Measurements from ENCODE around the gene MRI1.
"Not testable (repeated sequence)": the region's sequence is repeated elsewhere in the genome, so short reads cannot be mapped to it uniquely, and the experiment has no call there.

The MRI1 gene

DNA sequence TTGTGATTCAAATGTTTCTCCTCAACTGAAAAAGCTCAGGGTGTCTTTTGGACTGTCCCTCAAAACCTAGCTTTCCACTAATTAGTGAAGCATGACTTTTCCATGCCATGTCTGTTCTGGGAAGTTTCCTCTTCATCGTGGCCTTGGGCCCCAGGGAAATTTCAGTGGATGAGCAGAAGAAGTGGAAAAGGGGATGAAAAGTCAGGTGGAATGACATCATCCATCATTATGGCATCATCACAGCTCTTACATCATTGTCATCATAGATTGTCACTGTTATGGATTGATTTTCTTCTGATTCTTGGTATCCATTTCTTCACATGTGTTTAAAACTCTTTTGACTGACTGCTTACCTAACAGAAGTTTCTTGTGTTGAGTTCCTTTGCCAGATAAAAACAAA lies 26.2 kb upstream of the MRI1 start:
- no peaks in the 10 kb centered on the region for H3K36me3 ChIP-seq (ENCODE audit: control insufficient read depth, insufficient read depth, low read length, severe bottlenecking)
- H3K9ac ChIP-seq (ENCODE audit: low read length) = no peak overlapping the region
- H3K9me3 ChIP-seq (ENCODE audit: control insufficient read depth, low read length) = no peaks in the 10 kb centered on the region
- H3K4me1 ChIP-seq (ENCODE audit: control insufficient read depth, insufficient read depth, low read length) = peaks cover 6% of the 10 kb centered on the region
- H3K27me3 ChIP-seq (replicated peaks; ENCODE audit: control insufficient read depth, insufficient read depth, low read length) = no peaks in the 10 kb centered on the region
- DNase-seq (ENCODE audit: low read depth) = no peak
- H3K4me3 ChIP-seq (ENCODE audit: low read length) = no peak overlapping the region

GRCh38 chr19:13741893-13742292 lies 22.4 kb upstream of the MRI1 start:
- H3K36me3 ChIP-seq (ENCODE audit: control insufficient read depth, insufficient read depth, low read length, severe bottlenecking) = no peaks in the 10 kb centered on the region
- H3K4me3 ChIP-seq (ENCODE audit: low read length) = no peak overlapping the region
- DNase-seq (ENCODE audit: low read depth) = no peak
- peaks cover 6% of the 10 kb centered on the region for H3K4me1 ChIP-seq (ENCODE audit: control insufficient read depth, insufficient read depth, low read length)
- H3K27me3 ChIP-seq (replicated peaks; ENCODE audit: control insufficient read depth, insufficient read depth, low read length) = no peaks in the 10 kb centered on the region
- H3K9me3 ChIP-seq (ENCODE audit: control insufficient read depth, low read length) = no peaks in the 10 kb centered on the region
- H3K9ac ChIP-seq (ENCODE audit: low read length) = no peak overlapping the region

DNA sequence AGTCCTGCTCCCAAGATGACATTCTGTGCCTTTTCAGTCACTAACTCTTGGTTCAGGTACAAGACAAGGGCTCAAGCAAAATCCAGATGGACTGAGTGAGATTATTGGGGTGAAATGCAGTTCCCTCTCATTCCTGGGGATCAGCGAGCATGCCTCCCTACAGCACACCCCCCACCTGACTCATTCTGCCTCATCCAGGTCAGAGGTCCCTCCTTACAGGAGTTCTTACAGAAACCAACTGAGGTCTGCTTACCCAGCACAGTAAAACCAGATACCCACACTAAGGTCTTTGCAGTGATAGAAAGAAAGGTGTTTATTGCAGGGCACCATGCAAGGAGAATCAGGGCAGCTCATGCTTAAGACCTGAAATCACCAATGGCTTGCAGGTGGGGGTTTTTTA lies 21.6 kb upstream of the MRI1 start:
- Histone ChIP-seq H3K36me3 (ENCODE audit: control insufficient read depth, insufficient read depth, low read length, severe bottlenecking) (no peaks in the 10 kb centered on the region), H3K27me3 (replicated peaks; ENCODE audit: control insufficient read depth, insufficient read depth, low read length) (no peaks in the 10 kb centered on the region), H3K9ac (ENCODE audit: low read length) (no peak overlapping the region), H3K9me3 (ENCODE audit: control insufficient read depth, low read length) (no peaks in the 10 kb centered on the region), H3K4me3 (ENCODE audit: low read length) (no peak overlapping the region), H3K4me1 (ENCODE audit: control insufficient read depth, insufficient read depth, low read length) (peaks cover 6% of the 10 kb centered on the region)
- no peak for DNase-seq (ENCODE audit: low read depth)

DNA sequence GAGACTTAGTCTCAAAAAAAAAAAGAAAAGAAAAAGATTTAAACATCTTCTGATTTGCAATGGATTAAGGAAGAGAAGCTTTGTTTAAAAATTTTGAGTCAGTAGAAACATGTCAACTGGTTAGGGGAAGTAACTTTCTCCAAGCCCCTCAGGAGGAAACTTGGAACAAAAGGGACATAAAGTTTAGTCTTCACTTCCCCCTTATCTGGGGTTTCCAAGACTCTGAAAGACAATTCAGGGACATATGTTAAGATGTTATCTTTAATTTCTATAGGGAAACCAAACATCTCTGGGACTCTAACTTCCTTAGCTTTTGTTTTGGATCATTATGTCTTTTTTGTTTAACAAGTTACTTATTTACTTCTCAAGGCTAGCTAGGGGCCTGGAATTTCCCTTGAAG lies 20.1 kb upstream of the MRI1 start:
- Histone ChIP-seq H3K9me3 (ENCODE audit: control insufficient read depth, low read length) (no peaks in the 10 kb centered on the region), H3K36me3 (ENCODE audit: control insufficient read depth, insufficient read depth, low read length, severe bottlenecking) (no peaks in the 10 kb centered on the region), H3K4me1 (ENCODE audit: control insufficient read depth, insufficient read depth, low read length) (peaks cover 13% of the 10 kb centered on the region), H3K27me3 (replicated peaks; ENCODE audit: control insufficient read depth, insufficient read depth, low read length) (no peaks in the 10 kb centered on the region), H3K4me3 (ENCODE audit: low read length) (no peak overlapping the region), H3K9ac (ENCODE audit: low read length) (no peak overlapping the region)
- no peak for DNase-seq (ENCODE audit: low read depth)

DNA sequence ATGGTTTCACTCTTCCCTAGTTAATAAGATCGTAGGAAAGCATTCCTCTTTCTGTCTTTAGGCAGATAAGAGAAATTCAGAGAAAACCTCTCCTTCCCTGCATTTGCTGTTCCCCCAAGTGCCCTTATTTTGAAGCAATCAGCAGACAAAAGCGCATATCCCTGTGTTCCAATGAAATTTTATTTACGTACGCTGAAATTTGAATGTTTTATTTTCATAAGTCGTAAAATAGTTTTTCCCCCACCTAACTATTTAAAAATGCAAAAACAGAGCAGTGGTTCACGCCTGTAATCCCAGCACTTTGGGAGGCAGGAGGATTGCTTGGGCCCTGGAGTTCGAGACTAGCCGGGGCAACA lies 17.2 kb upstream of the MRI1 start:
- Histone ChIP-seq H3K9me3 (ENCODE audit: control insufficient read depth, low read length) (no peaks in the 10 kb centered on the region), H3K27me3 (replicated peaks; ENCODE audit: control insufficient read depth, insufficient read depth, low read length) (no peaks in the 10 kb centered on the region), H3K4me1 (ENCODE audit: control insufficient read depth, insufficient read depth, low read length) (peaks cover 13% of the 10 kb centered on the region), H3K36me3 (ENCODE audit: control insufficient read depth, insufficient read depth, low read length, severe bottlenecking) (peaks cover 4% of the 10 kb centered on the region), H3K4me3 (ENCODE audit: low read length) (peak overlapping the region; percentile 92), H3K9ac (ENCODE audit: low read length) (no peak overlapping the region)
- no peak for DNase-seq (ENCODE audit: low read depth)

DNA sequence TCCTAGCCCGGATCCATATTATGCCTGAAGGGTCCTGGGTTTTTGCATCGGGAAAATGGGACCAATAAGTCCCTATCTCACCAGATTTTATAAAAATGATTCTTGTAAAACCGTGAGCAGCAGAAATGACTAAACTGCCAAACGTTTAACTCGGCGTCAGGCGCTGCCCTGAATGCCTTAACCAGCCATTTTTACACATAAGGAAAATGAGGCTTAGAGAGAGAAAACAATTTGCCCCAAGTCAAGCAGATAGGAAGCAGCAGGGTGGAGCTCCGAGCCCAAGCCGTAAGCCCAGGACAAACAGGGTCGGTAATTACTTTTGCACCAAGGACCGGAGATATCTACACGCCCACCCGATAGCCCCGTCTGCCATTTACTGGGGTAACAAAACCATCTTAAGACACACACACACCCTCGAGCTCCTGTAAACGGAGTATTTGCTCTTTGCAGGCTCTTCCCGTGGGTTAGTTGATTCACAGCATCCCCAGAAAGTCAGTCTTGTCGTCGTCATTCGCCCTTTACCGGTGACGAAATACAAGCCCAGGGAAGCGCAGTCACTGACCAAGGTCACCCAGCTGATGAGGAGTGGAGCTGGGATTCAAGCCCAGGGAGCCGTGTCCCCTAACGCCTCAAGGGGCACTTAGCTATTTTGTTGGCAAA lies 16.0 kb upstream of the MRI1 start:
- Histone ChIP-seq H3K9me3 (ENCODE audit: control insufficient read depth, low read length) (no peaks in the 10 kb centered on the region), H3K4me3 (ENCODE audit: low read length) (peak overlapping the region; percentile 92), H3K9ac (ENCODE audit: low read length) (peak overlapping the region; percentile 94), H3K36me3 (ENCODE audit: control insufficient read depth, insufficient read depth, low read length, severe bottlenecking) (peaks cover 11% of the 10 kb centered on the region), H3K4me1 (ENCODE audit: control insufficient read depth, insufficient read depth, low read length) (peaks cover 7% of the 10 kb centered on the region), H3K27me3 (replicated peaks; ENCODE audit: control insufficient read depth, insufficient read depth, low read length) (no peaks in the 10 kb centered on the region)
- peak; percentile 74 for DNase-seq (ENCODE audit: low read depth)

- Histone ChIP-seq H3K9ac (ENCODE audit: low read length) (no peak overlapping the region), H3K27me3 (replicated peaks; ENCODE audit: control insufficient read depth, insufficient read depth, low read length) (no peaks in the 10 kb centered on the region), H3K4me3 (ENCODE audit: low read length) (no peak overlapping the region), H3K36me3 (ENCODE audit: control insufficient read depth, insufficient read depth, low read length, severe bottlenecking) (peaks cover 40% of the 10 kb centered on the region), H3K9me3 (ENCODE audit: control insufficient read depth, low read length) (no peaks in the 10 kb centered on the region), H3K4me1 (ENCODE audit: control insufficient read depth, insufficient read depth, low read length) (peaks cover 7% of the 10 kb centered on the region)
- DNase-seq (ENCODE audit: low read depth) = no peak
Measured at GRCh38 chr19:13751436-13751835, 12.9 kb upstream of the MRI1 start.

GRCh38 chr19:13753622-13754021 lies 10.7 kb upstream of the MRI1 start:
- not testable (repeated sequence) for H3K4me3 ChIP-seq (ENCODE audit: low read length); H3K27me3 ChIP-seq (replicated peaks; ENCODE audit: control insufficient read depth, insufficient read depth, low read length); H3K4me1 ChIP-seq (ENCODE audit: control insufficient read depth, insufficient read depth, low read length); DNase-seq (ENCODE audit: low read depth); H3K9me3 ChIP-seq (ENCODE audit: control insufficient read depth, low read length); H3K9ac ChIP-seq (ENCODE audit: low read length)
- peaks cover 61% of the 10 kb centered on the region for H3K36me3 ChIP-seq (ENCODE audit: control insufficient read depth, insufficient read depth, low read length, severe bottlenecking)

DNA sequence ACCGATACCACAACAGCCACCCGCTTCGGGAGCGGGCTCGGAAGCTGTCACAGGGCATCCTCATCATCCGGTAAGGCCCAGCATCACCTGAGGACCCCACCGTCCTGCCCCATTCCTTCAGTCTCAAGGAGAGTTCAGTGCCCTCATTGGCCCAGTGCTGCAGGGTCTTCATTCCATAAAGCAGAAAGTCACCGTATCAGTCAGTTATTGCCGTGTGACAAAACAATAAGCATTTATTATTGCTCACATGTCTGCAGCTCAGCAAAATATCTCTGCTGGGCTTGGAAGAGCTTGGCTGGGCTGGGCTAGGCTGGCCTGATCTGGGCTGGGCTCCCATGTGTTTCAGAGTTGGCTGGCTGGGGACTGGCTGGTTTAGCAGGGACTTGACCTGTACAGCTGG lies 8.1 kb upstream of the MRI1 start:
- no peak overlapping the region for H3K4me3 ChIP-seq (ENCODE audit: low read length)
- no peaks in the 10 kb centered on the region for H3K9me3 ChIP-seq (ENCODE audit: control insufficient read depth, low read length)
- no peaks in the 10 kb centered on the region for H3K27me3 ChIP-seq (replicated peaks; ENCODE audit: control insufficient read depth, insufficient read depth, low read length)
- no peak overlapping the region for H3K9ac ChIP-seq (ENCODE audit: low read length)
- no peaks in the 10 kb centered on the region for H3K4me1 ChIP-seq (ENCODE audit: control insufficient read depth, insufficient read depth, low read length)
- no peak for DNase-seq (ENCODE audit: low read depth)
- peaks cover 83% of the 10 kb centered on the region for H3K36me3 ChIP-seq (ENCODE audit: control insufficient read depth, insufficient read depth, low read length, severe bottlenecking)

DNA sequence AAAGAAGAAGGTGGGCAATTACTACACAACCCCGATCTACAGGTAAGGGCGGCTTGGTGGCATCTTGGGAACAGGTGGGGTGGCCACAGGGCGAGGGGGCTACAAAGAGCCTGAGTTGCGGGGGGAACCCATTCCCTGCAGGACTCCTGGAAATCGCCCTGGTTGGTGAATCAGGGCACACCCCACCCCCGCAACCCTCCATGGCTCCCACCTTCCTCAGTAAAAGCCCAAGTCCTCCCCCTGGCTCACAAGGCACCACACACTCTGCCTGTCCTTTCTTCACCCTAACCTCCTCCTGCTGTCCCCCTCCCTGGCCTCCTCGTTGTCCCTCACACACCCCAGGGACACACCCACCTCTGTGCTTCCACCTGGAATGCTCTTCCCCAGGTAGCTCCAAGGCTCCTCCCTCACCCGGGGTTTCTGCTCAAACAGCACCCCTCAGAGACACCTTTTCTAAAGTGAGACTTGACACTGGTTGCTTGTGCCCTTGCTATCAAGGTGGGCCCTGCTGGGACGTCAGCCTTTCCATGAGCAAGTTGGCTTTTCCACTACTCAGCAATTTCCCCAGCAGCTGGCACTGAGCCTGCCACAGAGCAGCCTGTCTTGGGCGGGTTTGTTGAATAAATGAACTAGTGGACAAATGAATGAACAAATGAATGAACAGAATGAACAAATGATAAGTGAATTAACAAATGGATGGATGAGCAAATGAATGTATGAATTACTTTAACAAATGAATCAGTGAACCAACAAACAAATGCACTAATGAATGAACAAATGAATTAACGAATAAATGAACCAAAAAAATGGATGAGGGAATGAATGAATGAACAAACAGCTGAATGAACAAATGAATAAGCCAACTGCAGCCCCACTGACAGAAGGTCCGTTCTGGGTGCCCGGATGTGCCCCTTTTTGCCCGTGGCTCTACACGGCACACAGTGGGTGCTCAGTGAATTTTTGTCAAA lies 6.2 kb upstream of the MRI1 start:
- Histone ChIP-seq H3K36me3 (ENCODE audit: control insufficient read depth, insufficient read depth, low read length, severe bottlenecking) (peaks cover 91% of the 10 kb centered on the region), H3K4me1 (ENCODE audit: control insufficient read depth, insufficient read depth, low read length) (no peaks in the 10 kb centered on the region), H3K27me3 (replicated peaks; ENCODE audit: control insufficient read depth, insufficient read depth, low read length) (no peaks in the 10 kb centered on the region), H3K4me3 (ENCODE audit: low read length) (no peak overlapping the region), H3K9me3 (ENCODE audit: control insufficient read depth, low read length) (no peaks in the 10 kb centered on the region), H3K9ac (ENCODE audit: low read length) (no peak overlapping the region)
- DNase-seq (ENCODE audit: low read depth) = no peak

GRCh38 chr19:13758795-13759194 lies 5.5 kb upstream of the MRI1 start:
- no peak overlapping the region for H3K4me3 ChIP-seq (ENCODE audit: low read length)
- peaks cover 91% of the 10 kb centered on the region for H3K36me3 ChIP-seq (ENCODE audit: control insufficient read depth, insufficient read depth, low read length, severe bottlenecking)
- no peaks in the 10 kb centered on the region for H3K27me3 ChIP-seq (replicated peaks; ENCODE audit: control insufficient read depth, insufficient read depth, low read length)
- DNase-seq (ENCODE audit: low read depth) = no peak
- no peak overlapping the region for H3K9ac ChIP-seq (ENCODE audit: low read length)
- peaks cover under 1% of the 10 kb centered on the region for H3K4me1 ChIP-seq (ENCODE audit: control insufficient read depth, insufficient read depth, low read length)
- no peaks in the 10 kb centered on the region for H3K9me3 ChIP-seq (ENCODE audit: control insufficient read depth, low read length)
